ENCODE measurements around the gene HTR3E.

Gene HTR3E, protein sequence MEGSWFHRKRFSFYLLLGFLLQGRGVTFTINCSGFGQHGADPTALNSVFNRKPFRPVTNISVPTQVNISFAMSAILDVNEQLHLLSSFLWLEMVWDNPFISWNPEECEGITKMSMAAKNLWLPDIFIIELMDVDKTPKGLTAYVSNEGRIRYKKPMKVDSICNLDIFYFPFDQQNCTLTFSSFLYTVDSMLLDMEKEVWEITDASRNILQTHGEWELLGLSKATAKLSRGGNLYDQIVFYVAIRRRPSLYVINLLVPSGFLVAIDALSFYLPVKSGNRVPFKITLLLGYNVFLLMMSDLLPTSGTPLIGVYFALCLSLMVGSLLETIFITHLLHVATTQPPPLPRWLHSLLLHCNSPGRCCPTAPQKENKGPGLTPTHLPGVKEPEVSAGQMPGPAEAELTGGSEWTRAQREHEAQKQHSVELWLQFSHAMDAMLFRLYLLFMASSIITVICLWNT

DNA sequence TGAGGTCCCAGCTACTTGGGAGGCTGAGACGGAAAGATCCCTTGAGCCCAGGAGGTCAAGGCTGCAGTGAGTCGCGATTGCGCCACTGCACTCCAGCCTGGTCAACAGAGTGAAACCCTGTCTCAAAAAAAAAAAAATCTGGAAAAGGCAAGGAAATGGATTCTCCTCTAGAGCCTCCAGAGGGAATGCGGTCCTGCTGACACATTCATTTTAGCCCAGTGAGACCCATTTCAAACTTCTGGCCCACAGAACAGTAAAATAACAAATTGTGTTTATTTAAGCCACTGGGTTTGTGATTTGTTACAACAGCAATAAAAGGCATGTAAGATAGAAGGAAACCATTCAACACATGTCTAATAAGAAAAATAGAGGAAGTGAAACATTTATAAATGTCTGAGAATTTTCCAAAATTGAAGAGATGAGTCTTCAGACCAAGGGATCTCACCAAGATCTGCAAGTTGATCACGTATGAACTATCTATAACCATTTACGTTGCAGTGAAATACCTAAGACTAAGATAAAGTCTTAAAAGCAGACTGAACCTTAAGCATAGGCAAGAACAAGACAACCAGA, at the start of gene HTR3E:
TSS of gene HTR3E (plus strand) at position 254 of the 573 bp plus-strand sequence. CDS start 466 bp downstream, outside the sequence.
- no peak for DNase-seq (ENCODE audit: extremely low read depth, low read depth)
- TF ChIP-seq, protein P1, sequence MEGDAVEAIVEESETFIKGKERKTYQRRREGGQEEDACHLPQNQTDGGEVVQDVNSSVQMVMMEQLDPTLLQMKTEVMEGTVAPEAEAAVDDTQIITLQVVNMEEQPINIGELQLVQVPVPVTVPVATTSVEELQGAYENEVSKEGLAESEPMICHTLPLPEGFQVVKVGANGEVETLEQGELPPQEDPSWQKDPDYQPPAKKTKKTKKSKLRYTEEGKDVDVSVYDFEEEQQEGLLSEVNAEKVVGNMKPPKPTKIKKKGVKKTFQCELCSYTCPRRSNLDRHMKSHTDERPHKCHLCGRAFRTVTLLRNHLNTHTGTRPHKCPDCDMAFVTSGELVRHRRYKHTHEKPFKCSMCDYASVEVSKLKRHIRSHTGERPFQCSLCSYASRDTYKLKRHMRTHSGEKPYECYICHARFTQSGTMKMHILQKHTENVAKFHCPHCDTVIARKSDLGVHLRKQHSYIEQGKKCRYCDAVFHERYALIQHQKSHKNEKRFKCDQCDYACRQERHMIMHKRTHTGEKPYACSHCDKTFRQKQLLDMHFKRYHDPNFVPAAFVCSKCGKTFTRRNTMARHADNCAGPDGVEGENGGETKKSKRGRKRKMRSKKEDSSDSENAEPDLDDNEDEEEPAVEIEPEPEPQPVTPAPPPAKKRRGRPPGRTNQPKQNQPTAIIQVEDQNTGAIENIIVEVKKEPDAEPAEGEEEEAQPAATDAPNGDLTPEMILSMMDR (IDR thresholded peaks at IDR 0.05; ENCODE audit: low read depth, low read length), result no peak

DNA sequence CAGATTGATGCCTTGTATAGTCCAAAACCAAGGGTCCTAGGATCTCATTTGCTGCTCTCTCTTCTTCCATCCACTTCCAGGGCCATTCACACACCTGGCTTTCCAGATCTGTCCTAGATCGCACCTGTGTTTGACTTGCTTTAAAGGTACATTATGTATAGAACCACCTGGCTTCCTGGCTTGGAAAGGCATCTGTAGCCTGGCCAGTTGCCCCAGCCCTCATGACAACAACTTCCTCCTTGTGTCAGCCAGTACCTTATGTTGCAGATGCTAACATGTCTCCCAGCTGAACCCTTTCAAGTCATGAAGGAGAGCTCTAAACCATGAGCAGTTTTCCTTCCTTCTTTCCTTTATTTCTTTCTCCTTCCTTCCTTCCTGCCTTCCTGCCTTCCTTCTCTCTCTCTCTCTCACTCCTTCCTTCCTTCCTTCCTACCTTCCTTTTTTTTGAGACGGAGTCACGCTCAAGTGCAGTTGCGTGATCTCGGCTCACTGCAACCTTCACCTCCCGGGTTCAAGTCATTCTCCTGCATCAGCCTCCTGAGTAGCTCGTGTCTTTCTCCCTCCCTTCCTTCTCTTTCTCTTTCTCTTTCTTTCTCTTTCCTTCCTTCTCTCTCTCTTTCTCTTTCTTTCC, 46.5 kb upstream of the HTR3E start:
- TF ChIP-seq, protein P1 (IDR thresholded peaks at IDR 0.05; ENCODE audit: low read depth, low read length), result no peak
- DNase-seq (ENCODE audit: extremely low read depth, low read depth), result no peak

DNA sequence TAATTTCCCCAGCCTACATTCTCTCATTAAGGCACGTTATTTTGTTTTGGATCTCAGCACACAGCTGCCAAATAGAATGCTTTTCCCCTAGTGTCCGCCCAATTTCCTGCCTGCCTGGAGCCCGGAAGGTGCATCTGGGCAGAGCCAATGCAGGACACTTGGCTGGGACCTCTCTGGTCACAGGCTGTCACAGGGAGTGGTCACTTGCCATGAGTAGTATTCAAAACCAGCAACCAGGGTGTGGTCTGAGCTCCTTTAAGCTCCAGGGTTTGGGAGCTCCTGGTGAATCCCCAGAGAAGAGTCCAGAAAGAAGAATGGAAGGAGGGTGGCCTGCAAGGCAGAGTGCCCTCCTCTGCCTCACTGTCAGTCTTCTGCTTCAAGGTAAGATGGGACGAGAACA, 44.1 kb upstream of the HTR3E start, which contains the start of gene HTR3C:
TSS of gene HTR3C (plus strand) at position 281 of the 400 bp plus-strand sequence. CDS start at position 315, 34 bp downstream.
- TF ChIP-seq, protein P1 (IDR thresholded peaks at IDR 0.05; ENCODE audit: low read depth, low read length), result no peak
- DNase-seq (ENCODE audit: extremely low read depth, low read depth), result no peak

DNA sequence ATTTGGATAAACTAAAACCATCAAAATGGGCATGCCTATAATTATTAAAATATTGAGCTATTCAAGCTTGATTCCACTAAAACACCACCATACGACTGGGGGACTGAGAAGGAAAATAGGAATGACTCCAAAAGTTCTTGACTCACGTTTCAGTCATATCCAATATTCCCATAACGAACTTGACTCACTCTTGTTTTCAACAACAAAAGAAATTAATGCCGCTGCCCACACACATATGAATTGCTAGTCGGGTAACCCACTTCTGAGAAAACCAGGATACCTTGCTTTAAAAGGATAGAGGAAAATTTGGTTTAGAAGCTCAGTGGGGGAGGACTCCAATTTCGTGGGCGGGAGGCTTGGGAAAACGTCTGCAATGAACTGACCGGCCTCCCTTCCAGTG, 38.8 kb upstream of the HTR3E start:
- no peak for DNase-seq (ENCODE audit: extremely low read depth, low read depth)
- TF ChIP-seq, protein P1 (IDR thresholded peaks at IDR 0.05; ENCODE audit: low read depth, low read length), result no peak

DNA sequence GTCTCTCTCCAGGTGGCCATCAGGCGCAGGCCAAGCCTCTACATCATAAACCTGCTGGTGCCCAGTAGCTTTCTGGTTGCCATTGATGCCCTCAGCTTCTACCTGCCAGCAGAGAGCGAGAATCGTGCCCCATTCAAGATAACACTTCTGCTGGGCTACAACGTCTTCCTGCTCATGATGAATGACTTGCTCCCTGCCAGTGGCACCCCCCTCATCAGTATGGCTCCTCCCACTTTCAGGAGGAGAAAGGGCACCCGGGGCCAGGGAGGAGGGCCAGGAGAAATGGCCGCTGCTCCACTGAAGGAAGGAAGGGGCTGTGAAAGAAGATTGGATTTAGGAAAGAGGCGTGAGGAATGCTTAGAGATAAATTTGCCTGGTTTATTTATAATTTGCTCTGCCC, 37.4 kb upstream of the HTR3E start:
- TF ChIP-seq, protein P1 (IDR thresholded peaks at IDR 0.05; ENCODE audit: low read depth, low read length), result no peak
- DNase-seq (ENCODE audit: extremely low read depth, low read depth), result no peak

DNA sequence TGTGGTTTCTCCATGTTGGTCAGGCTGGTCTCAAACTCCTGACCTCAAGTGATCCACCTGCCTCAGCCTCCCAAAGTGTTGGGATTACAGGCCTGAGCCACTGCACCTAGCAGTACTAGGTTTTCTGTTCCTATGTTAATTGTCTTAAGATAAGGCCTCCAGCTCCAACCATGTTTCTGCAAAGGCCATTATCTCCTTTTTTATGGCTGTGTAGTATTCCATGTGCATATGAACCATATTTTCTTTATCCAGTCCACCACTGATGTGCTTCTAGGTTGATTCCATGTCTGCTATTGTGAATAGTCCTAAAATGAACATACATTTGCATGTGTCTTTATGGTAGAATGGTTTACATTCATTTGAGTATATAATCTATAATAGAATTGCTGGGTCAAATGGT, 34.2 kb upstream of the HTR3E start:
- TF ChIP-seq, protein P1 (IDR thresholded peaks at IDR 0.05; ENCODE audit: low read depth, low read length), result no peak
- no peak for DNase-seq (ENCODE audit: extremely low read depth, low read depth)

DNA sequence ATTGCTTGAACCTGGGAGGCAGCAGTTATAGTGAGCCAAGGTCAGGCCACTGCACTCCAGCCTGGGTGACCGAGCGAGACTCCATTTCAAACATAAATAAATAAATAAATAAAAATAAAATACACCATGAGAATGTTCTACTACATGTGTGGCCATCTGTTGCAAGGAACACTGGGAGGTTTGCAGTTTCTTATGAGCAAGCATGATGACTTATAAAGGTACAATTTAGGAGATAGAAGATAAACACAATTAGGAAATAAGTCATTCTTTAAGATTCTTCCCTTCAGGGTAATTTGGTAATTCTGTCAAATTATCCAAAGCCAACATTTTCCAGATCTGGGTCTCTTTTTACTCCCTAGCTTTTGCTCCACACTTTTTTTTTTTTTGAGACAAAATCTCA, 30.7 kb upstream of the HTR3E start:
- TF ChIP-seq, protein P1 (IDR thresholded peaks at IDR 0.05; ENCODE audit: low read depth, low read length), result no peak
- DNase-seq (ENCODE audit: extremely low read depth, low read depth), result no peak
